SJSA1 (cell line): ENCODE data around the gene SHISA9. TPM values are rescaled to one million over a fixed set of nuclear protein-coding genes. Genes with fewer than 3 reads are reported as not detected.

Experiments used
- DNase-seq, 2 experiments: peaks; one replicate each; pipeline ENCODE4 v3.0.0-alpha.2; 2015 to 2020; ENCODE audit warnings: low spot score in 2 of 2, low read depth in 1 of 2
- H3K27ac ChIP-seq: fragments of 250-450 bp; sonication (Bioruptor Pico); 2 replicates; pipeline ENCODE4 v1.5.1; 2020; ENCODE audit warnings: mild to moderate bottlenecking, moderate library complexity
- H3K27me3 ChIP-seq: fragments of 250-450 bp; sonication (Bioruptor Pico); replicated peaks from 2 replicates; pipeline ENCODE4 v1.5.1; 2020; ENCODE audit warnings: mild to moderate bottlenecking, moderate library complexity
- H3K36me3 ChIP-seq: fragments of 250-450 bp; sonication (Bioruptor Pico); 2 replicates; pipeline ENCODE4 v1.5.1; 2020; ENCODE audit warnings: mild to moderate bottlenecking
- H3K4me1 ChIP-seq: fragments of 250-450 bp; sonication (Bioruptor Pico); replicated peaks from 2 replicates; pipeline ENCODE4 v1.6.1; 2021; ENCODE audit warnings: mild to moderate bottlenecking
- H3K4me3 ChIP-seq: fragments of 250-450 bp; sonication (Bioruptor Pico); 2 replicates; pipeline ENCODE4 v1.5.1; 2020; ENCODE audit warnings: mild to moderate bottlenecking
- H3K9me3 ChIP-seq: fragments of 250-450 bp; sonication (Bioruptor Pico); replicated peaks from 2 replicates; pipeline ENCODE4 v1.5.1; 2020; ENCODE audit warnings: mild to moderate bottlenecking
- total RNA-seq: library from RNA; depleted of rRNA; stranded (reverse); fragments of >200 nt; shearing (Covaris generic); gene quantifications from 2 replicates; pipeline ENCODE4 v1.2.3, GENCODE V29; 2014

The SHISA9 gene
- total RNA-seq, 1 experiment from 2014 or later, result 0.03 TPM

DNA sequence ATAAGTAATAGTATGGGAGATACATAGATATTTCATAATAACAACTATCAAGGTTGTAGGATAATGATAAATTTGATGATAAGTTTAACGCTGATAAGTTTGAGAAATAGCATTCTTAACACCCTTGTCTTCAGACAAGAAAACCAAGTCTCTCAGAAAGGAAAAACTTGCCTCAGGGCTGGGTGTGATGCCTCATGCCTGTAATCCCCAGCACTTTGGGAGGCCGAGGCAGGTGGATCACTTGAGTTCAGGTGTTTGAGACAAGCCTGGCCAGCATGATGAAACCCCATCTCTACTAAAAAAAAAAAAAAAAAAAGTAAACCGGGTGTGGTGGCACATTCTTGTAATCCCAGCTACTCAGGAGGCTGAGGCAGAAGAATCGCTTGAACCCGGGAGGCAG is 90.7 kb downstream of the SHISA9 start:
- no peak for DNase-seq
- H3K27me3 ChIP-seq, result no peaks in the 10 kb centered on the region
- no peaks in the 10 kb centered on the region for H3K9me3 ChIP-seq
- no peaks in the 10 kb centered on the region for H3K36me3 ChIP-seq
- H3K27ac ChIP-seq, result no peak overlapping the region
- H3K4me1 ChIP-seq, result no peaks in the 10 kb centered on the region
- H3K4me3 ChIP-seq, result no peak overlapping the region

DNA sequence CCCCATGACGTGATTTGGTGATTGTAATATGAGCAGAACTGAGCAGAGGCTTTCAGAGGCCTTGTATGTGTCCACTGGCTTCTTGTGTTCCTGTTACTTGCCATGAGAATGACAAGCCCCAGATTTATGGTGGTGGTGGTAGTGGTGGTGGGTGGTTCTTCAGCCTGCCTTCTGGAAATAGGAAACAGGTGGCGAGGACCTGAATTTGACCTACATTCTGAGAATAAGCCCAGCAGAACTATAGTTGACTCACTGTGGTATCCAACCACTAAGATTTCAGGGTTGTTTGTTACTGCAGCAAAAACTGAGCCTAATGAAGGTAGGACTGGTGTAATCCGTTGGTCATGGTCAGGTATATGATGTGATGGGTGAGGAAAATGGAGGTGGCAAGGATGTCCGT is 93.0 kb downstream of the SHISA9 start:
- Histone ChIP-seq H3K36me3 (no peaks in the 10 kb centered on the region), H3K9me3 (no peaks in the 10 kb centered on the region), H3K4me1 (no peaks in the 10 kb centered on the region), H3K27ac (no peak overlapping the region), H3K27me3 (no peaks in the 10 kb centered on the region), H3K4me3 (no peak overlapping the region)
- no peak for DNase-seq

DNA sequence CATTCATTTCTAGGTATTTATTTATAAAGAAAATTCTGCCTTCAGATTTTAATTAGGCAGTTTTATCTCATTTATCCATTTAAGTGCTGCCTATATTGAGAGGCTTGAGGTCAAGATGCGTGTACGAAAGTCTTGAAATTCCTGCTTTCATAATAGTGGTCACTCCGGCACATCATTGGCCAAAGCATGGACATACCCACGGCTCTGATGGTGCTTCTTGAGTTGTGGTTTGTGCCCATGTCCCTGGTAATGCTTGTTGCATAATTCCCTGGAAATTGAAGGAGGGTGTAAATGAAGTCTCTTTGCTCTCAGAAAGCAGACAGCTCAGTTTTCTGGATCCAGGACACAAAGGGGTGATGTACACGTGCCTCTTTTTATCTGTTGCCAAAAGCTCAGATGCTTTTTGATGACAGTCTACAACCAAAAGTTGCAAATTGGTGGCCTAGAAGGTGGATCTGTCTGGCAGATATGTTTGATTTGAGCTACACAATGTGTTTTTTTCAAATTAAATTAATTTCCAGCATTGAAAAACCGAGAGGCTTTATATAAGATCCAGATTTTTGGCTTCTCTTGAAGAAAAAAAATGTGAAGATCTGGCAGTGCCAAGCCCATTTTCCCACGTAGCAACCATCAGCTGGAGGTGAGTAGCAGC is 94.4 kb downstream of the SHISA9 start:
- Histone ChIP-seq H3K4me3 (no peak overlapping the region), H3K27me3 (no peaks in the 10 kb centered on the region), H3K9me3 (no peaks in the 10 kb centered on the region), H3K27ac (no peak overlapping the region), H3K36me3 (no peaks in the 10 kb centered on the region), H3K4me1 (no peaks in the 10 kb centered on the region)
- no peak for DNase-seq

DNA sequence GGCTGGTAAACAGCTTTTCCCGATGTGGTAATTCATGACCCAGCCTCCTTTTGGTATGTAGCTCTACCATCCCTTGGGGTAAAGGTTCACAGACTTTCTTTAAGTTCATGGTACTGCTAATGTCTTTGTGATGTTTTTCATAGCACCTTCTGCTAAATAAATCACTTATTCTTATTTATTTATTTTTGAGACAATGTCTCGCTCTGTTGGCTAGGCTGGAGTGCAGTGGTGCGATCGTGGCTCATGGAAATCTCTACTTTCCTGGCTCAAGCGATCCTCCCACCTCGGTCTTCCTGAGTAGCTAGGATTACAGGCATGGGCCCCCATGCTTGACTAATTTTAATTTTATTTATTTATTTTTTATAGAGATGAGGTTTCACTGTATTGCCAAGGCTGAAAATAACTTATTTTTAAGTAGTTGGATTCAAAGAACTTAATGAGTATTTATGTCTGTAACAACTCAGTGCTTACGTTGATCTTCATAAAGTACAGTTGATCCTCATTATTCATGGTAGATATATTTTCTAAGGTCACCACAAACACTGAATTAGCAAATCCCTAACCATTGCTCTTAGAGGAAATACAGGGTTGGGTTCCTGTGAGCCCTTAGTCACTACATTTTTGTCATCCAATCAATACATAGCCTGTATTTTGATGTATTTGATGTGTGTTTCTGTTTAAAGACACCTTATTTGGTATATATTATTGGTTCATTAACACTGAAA is 97.1 kb downstream of the SHISA9 start:
- no peaks in the 10 kb centered on the region for H3K27me3 ChIP-seq
- no peaks in the 10 kb centered on the region for H3K9me3 ChIP-seq
- no peak overlapping the region for H3K4me3 ChIP-seq
- no peaks in the 10 kb centered on the region for H3K36me3 ChIP-seq
- no peak for DNase-seq
- no peak overlapping the region for H3K27ac ChIP-seq
- H3K4me1 ChIP-seq, result no peaks in the 10 kb centered on the region

DNA sequence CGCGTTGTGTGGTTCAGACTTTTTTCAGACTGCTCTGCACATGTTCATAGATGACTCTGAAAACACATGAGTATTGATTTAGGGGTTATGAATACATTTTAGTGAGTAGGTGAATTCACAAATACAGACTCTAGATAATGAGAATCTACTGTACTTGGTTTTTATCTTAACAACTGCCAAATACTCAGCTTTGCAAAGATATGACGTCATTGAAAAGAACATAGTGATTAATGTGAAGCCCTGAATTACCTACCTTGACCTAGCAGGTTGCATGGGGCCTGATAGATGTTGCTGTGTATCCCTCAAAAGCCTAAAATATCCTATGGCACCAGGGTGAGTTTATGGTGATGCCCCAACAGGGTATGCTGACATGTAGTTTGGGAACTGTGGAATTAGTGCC is 98.0 kb downstream of the SHISA9 start:
- no peak overlapping the region for H3K27ac ChIP-seq
- H3K4me1 ChIP-seq, result no peaks in the 10 kb centered on the region
- no peaks in the 10 kb centered on the region for H3K9me3 ChIP-seq
- no peak overlapping the region for H3K4me3 ChIP-seq
- no peaks in the 10 kb centered on the region for H3K27me3 ChIP-seq
- no peak for DNase-seq
- H3K36me3 ChIP-seq, result no peaks in the 10 kb centered on the region

DNA sequence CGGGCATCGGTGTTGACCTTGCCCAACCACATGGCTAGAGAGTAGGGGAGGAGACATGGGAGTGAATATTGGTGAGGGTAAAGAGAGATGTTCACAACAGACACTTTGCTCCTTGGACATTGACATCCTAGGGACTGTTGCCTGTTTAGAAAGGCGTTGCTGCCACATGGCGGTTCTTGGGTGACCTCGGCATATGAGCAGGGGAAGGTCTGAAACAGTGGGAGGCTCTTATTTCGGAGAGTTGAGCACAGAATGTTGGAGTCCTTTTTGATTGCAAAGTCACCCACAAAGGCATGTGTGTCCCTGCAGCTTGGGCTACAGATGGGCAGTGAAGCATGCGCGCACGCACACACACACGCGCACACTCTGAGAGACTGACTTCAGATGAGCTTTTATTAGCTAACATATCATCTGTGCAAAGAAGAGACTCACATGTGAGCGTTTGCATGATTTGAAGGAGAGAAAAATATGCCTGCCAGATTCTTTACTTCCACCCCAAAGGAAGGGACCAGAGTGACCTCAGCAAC is 104.4 kb downstream of the SHISA9 start:
- Histone ChIP-seq H3K4me1 (no peaks in the 10 kb centered on the region), H3K27ac (no peak overlapping the region), H3K4me3 (no peak overlapping the region), H3K36me3 (no peaks in the 10 kb centered on the region), H3K9me3 (no peaks in the 10 kb centered on the region), H3K27me3 (no peaks in the 10 kb centered on the region)
- DNase-seq, result no peak

DNA sequence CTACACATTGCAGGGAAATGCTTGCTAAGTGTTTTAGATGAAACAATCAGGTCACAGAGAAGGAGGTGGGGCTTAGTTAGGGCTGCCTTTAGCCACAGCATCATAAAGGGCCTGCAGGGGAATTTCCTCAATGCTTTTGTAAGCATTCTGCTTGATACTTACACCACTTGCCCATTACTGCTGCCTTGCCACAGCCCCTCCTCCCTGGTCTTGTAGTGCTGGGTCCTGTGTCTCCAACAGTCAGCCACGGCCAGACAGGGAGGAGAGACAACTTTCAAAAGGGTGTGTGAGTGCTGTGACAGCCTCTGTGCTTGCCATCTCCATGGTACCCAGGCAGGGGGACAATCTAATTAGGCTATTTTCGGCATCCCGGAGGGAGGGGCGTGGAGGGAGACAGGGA is 111.2 kb downstream of the SHISA9 start:
- H3K27ac ChIP-seq, result no peak overlapping the region
- H3K36me3 ChIP-seq, result no peaks in the 10 kb centered on the region
- no peaks in the 10 kb centered on the region for H3K9me3 ChIP-seq
- H3K4me1 ChIP-seq, result no peaks in the 10 kb centered on the region
- no peak for DNase-seq
- no peak overlapping the region for H3K4me3 ChIP-seq
- no peaks in the 10 kb centered on the region for H3K27me3 ChIP-seq

DNA sequence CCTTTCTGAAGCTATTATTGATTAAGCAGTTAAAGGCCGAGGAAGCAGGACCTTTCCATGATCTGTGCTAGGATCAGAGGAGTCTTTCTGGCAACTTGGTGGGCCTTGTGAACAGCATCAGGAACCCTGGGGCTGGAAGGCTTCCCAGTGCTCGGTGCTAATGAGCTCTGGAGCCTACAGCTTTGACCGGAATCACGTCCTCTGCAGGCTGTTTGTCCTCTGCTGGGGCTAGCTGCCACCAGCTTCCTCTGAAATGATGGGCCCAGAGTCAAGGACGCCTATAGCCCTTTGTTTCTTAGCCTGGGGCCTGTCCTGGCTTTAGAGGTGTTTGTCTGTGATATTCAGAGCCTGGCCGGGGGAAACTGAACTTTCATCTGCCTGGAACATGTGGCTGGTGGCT is 111.6 kb downstream of the SHISA9 start:
- no peaks in the 10 kb centered on the region for H3K27me3 ChIP-seq
- DNase-seq, result no peak
- H3K4me1 ChIP-seq, result no peaks in the 10 kb centered on the region
- no peaks in the 10 kb centered on the region for H3K36me3 ChIP-seq
- no peak overlapping the region for H3K27ac ChIP-seq
- no peak overlapping the region for H3K4me3 ChIP-seq
- H3K9me3 ChIP-seq, result no peaks in the 10 kb centered on the region

DNA sequence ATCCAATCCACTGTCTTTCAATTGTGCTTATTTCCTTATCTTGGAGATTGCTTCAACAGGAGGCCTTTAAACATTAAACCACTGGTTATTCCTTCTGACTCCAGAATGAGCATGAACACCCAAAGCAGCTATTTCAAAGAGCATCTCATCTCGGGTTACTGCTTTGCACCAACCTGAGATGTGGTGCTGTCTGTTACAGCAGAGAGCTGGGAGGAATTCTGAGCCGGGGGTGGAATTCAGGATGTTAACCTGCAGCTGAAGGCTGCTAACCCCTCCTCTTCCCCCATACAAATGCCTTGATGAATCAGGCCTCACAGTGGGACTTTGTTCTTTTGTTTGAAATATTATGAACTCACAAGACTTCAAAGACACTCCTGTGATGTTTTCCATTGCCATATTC is 113.1 kb downstream of the SHISA9 start:
- no peaks in the 10 kb centered on the region for H3K27me3 ChIP-seq

DNA sequence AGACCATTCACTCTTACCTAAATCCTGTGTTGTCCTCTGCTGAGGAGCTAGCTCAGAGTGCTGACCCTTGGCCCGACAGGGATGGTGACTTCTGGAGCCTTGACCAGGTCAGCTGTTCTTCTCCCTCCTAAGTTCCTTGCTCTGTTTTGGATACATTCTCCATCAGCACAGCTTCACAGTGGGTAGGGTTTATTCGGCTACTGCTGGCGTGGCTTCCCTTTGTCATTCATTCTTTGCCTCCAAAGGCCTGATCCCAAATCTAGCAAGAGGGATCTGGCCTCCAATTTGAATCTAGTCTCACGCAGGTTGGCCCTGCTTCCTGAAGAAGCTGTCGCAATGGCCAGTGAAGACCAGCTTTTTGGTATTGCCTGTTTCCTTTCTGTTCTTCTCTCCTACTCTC is 116.6 kb downstream of the SHISA9 start:
- Histone ChIP-seq H3K4me1 (no peaks in the 10 kb centered on the region), H3K27ac (no peak overlapping the region), H3K27me3 (no peaks in the 10 kb centered on the region), H3K9me3 (no peaks in the 10 kb centered on the region), H3K36me3 (no peaks in the 10 kb centered on the region), H3K4me3 (no peak overlapping the region)
- DNase-seq, result no peak

More for the DNA sequence above, 113.1 kb downstream of the SHISA9 start:
- H3K27ac ChIP-seq, result no peak overlapping the region
- H3K36me3 ChIP-seq, result no peaks in the 10 kb centered on the region
- H3K4me1 ChIP-seq, result no peaks in the 10 kb centered on the region
- H3K9me3 ChIP-seq, result no peaks in the 10 kb centered on the region
- H3K4me3 ChIP-seq, result no peak overlapping the region
- no peak for DNase-seq

DNA sequence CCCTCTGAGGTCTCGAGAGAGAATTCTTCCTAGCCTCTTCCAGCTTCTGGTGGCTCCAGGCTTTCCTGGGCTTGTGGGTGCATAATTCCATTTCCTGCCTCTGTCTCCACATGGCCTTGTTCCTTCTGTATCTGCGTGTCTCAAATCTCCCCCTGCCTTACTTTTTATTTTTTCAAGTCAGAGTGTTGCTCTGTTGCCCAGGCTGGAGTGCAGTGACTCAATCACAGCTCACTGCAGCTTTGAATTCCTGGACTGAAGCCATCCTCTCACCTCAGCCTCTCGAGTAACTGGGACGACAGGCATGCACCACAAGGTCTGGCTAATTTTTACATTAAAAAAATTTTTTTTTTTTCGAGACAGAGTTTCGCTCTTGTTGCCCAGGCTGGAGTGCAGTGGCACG is 120.6 kb downstream of the SHISA9 start:
- H3K27ac ChIP-seq, result no peak overlapping the region

DNA sequence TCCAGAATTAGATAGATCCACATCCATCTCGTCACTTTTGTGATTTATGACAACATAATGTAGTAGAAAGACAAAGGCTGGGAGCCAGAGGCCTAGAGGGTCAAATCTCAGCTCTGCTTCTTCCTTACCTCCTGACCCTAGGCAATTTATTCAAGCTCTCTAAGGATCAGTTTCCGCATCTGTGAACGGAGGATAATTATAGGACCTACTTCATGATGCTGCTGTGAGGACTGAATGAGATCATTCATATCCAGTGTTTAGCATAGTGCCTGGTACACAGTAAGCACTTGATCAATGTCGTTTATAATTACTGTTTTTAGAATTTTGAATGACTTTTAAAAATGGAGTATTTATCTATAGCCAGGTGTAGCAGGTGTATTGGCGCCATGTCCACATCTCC is 128.4 kb downstream of the SHISA9 start:
- Histone ChIP-seq H3K9me3 (no peaks in the 10 kb centered on the region), H3K36me3 (no peaks in the 10 kb centered on the region), H3K4me3 (no peak overlapping the region), H3K27ac (no peak overlapping the region), H3K27me3 (no peaks in the 10 kb centered on the region), H3K4me1 (no peaks in the 10 kb centered on the region)
- no peak for DNase-seq

More for the DNA sequence above, 120.6 kb downstream of the SHISA9 start:
- H3K4me3 ChIP-seq, result no peak overlapping the region
- H3K4me1 ChIP-seq, result no peaks in the 10 kb centered on the region
- no peaks in the 10 kb centered on the region for H3K36me3 ChIP-seq
- no peaks in the 10 kb centered on the region for H3K9me3 ChIP-seq
- no peaks in the 10 kb centered on the region for H3K27me3 ChIP-seq
- no peak for DNase-seq

DNA sequence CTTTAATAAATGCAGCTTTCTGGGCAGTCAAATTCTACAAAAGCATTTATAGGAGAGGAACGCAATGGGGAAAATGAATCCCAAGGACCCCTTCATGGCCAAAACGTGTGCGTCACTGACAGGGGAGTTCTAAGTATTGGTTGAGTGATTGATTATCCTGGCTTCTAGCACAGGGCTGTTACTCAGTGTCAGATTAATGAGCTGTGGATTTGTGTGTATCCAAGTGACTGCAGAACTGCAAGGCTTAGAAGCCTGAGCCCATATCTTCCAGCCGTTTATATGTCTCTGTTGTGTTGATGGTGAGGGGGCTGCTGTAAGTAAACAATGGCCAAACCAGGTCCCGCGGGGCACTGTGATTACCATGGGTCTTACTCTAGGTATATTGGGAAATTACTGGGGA is 129.4 kb downstream of the SHISA9 start:
- Histone ChIP-seq H3K27ac (no peak overlapping the region), H3K27me3 (no peaks in the 10 kb centered on the region), H3K36me3 (no peaks in the 10 kb centered on the region), H3K4me1 (no peaks in the 10 kb centered on the region), H3K4me3 (no peak overlapping the region), H3K9me3 (no peaks in the 10 kb centered on the region)
- DNase-seq, result no peak

DNA sequence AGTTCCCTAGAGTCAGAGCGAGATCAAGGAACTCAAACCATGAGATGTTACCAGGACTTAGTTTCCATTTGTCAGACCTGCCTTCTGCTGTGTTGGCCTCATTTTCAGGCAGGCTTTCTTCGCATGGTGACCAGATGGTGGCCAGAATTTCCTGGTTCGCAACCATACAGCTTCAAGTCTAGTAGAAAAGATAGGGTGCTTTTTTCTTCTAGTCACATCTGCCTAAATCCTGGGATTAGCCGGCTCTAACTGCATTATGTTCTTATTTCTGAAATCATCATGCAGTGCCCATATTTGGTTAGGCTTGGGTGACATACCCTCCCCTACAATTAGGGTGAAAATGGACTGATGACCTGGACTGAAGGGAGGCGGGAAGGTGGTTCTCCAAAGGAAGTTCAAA is 131.5 kb downstream of the SHISA9 start:
- H3K27ac ChIP-seq, result no peak overlapping the region
- no peak overlapping the region for H3K4me3 ChIP-seq
- no peaks in the 10 kb centered on the region for H3K9me3 ChIP-seq
- DNase-seq, result no peak
- no peaks in the 10 kb centered on the region for H3K4me1 ChIP-seq
- H3K36me3 ChIP-seq, result no peaks in the 10 kb centered on the region
- no peaks in the 10 kb centered on the region for H3K27me3 ChIP-seq
